WTC11 (cell line): Measurements from ENCODE around the gene PPP5C.

Experiments used
- GABPB1 ChIP-seq: sonication (generic); formaldehyde crosslinking; IDR thresholded peaks from 2 replicates; pipeline ENCODE4 v1.8.1; 2023; ENCODE audit warnings: mild to moderate bottlenecking, missing genetic modification reagents
- TEAD4 ChIP-seq: sonication (generic); formaldehyde crosslinking; IDR thresholded peaks from 2 replicates; pipeline ENCODE4 v1.8.0; 2022; ENCODE audit warnings: mild to moderate bottlenecking, missing genetic modification reagents
- ZNF263 ChIP-seq: sonication (generic); formaldehyde crosslinking; IDR thresholded peaks from 2 replicates; pipeline ENCODE4 v1.8.1; 2022; ENCODE audit warnings: low read depth, mild to moderate bottlenecking, moderate library complexity, missing genetic modification reagents
- ZNF416 ChIP-seq: fragments of 250-450 bp; sonication (Bioruptor Pico); IDR thresholded peaks from 2 replicates; pipeline ENCODE4 v1.9.0; 2021; ENCODE audit warnings: mild to moderate bottlenecking, inconsistent platforms
- TF ChIP-seq, protein P1 (sequence below): fragments of 200-600 bp; IDR thresholded peaks from 2 replicates; pipeline ENCODE4 v1.8.0; 2022; ENCODE audit warnings: antibody characterized with exemption
- TF ChIP-seq, protein P2 (sequence below): sonication (generic); formaldehyde crosslinking; conservative IDR thresholded peaks from 2 replicates; pipeline ENCODE4 v1.8.1; 2022; ENCODE audit warnings: mild to moderate bottlenecking, missing genetic modification reagents

DNA sequence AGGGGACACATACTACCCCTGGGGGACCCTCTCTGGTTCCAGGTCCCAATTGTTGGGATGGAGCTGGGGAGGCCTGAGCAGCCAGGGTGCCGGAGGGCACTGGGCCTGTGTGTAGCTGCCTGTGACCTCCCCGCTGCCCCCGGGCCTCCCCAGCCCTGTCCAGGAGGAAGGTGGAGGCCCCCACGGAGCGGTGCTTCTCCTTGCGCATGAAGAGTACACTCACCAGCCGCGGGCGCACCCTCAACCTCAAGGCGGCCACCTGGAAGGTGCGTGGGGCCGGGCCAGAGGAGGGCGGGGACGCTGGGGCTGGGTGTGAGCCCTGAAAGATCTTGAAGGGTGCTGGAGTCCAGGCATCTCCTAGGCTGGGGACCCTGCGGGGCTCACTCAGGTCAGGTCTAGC, 38.4 kb upstream of the PPP5C start:
- TF ChIP-seq, protein P1, sequence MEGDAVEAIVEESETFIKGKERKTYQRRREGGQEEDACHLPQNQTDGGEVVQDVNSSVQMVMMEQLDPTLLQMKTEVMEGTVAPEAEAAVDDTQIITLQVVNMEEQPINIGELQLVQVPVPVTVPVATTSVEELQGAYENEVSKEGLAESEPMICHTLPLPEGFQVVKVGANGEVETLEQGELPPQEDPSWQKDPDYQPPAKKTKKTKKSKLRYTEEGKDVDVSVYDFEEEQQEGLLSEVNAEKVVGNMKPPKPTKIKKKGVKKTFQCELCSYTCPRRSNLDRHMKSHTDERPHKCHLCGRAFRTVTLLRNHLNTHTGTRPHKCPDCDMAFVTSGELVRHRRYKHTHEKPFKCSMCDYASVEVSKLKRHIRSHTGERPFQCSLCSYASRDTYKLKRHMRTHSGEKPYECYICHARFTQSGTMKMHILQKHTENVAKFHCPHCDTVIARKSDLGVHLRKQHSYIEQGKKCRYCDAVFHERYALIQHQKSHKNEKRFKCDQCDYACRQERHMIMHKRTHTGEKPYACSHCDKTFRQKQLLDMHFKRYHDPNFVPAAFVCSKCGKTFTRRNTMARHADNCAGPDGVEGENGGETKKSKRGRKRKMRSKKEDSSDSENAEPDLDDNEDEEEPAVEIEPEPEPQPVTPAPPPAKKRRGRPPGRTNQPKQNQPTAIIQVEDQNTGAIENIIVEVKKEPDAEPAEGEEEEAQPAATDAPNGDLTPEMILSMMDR, result no peak
- no peak for TF ChIP-seq TEAD4
- TF ChIP-seq GABPB1 (CRISPR knock-in tag), result no peak
- no peak for TF ChIP-seq ZNF263 (CRISPR knock-in tag)
- no peak for TF ChIP-seq ZNF416
- TF ChIP-seq, protein P2, sequence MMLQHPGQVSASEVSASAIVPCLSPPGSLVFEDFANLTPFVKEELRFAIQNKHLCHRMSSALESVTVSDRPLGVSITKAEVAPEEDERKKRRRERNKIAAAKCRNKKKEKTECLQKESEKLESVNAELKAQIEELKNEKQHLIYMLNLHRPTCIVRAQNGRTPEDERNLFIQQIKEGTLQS (CRISPR knock-in tag), result no peak
